C1 segment of cervical spinal cord (tissue), 14 donors: ENCODE measurements around the gene TMEM245.

ENCODE experiments used
- DNase-seq, 14 donors: peaks; one replicate each; lab custom pipeline; 2025; lab: John Stamatoyannopoulos, UW

The TMEM245 gene

DNA sequence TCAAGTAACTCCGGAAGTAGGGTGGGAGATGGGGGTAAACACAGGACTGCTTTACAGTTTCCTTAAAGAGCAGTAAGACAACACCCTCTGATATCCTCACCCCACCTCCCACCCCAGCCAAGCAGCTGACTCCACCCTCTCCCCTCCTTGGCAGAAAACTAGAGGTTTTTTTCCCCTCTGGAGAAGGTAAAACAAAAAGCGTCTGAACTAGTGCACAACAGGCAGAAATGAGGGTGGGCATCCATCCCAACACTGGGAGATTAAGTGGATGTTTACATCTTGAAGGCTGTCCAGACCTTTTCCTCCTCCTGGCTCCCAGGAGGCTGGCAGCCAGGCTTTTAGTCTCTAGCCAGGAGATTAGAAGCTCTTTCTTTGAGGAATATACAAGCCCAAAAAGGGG is 92.6 kb downstream of the TMEM245 start:
- DNase-seq, result no peak

DNA sequence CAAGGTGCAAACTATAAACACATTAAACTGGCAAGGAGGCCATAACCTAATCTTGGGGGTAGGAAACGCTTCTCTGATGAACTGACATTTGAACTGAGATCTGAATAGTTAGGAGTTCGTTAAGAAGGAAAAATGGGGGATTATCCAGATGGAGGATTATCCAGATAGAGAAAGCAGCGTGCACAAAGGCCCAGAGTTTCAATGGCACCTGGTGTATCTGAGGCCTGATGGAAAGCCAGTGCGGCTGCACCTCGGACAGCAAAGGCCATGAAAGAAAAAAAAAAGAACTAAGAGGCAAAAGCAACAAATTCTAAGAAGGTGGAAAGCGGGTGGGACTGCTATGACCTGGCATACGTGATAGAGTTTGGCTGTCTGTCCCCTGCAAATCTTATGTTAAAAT is 93.4 kb downstream of the TMEM245 start:
- DNase-seq, result no peak

GRCh38 chr9:109022873-109023272 is 96.9 kb downstream of the TMEM245 start:
- no peak for DNase-seq

DNA sequence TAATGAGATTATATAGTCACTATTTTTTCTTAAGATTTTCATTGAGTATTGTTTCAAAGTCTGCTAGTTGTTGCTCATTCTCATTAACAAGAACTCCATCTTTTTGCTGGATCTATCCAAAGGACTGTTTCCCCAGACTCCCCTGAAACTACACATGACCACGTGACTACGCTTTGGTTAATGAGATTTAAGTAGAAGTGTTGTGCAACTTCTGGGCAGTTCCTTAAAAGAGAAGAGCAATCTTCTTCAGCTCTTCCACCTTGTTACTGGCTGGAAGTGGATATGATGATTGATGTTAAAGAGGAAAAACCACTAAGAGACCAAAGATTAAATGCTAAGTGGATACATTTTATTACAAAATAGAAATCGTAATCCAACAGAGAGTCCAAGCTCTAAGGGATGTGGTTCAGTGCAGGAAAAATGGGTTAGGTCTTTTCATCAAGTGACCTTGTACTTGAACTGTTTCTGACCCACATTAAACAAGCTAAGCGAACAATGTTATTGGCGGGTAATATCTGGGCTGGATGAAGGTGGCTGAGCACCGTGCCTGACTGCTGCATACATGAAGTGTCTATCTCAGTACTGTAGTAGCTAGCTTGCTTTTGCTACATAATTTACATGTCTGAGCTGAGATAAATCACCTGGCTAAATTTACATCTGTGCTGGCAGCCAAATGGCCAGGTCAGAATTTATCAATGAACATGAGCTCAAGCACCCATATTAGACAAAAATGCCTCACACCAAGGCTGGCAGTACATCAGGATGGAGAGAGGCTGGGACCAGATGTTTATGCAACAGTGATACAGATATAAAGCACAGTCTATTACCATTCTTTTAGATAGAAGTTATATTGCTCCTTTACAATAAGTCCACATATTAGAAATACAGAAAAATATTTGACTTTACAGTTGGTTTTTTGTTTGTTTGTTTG is 98.9 kb downstream of the TMEM245 start:
- no peak for DNase-seq

DNA sequence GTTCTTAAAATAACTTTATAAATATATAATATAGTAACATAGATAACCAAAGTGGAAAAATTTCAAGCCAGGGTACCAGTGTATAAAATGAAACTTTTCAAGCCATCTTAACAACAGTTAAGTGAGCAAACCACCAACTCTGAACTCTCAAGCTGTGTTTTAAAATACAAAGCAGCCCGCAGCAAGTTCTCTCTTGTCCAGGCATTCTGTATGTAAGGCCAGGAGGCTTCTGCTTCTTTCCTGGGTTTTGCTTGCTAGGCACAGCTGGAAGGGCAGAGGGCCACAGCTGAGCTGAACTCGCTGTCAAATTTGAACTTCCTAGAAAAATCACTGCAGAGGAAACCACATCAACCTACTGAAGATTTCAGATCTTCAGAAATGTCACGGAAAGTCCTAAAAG is 99.6 kb downstream of the TMEM245 start:
- no peak for DNase-seq

GRCh38 chr9:109019420-109019819 is 100.3 kb downstream of the TMEM245 start:
- DNase-seq, result no peak

- no peak for DNase-seq
Observed at GRCh38 chr9:109017493-109017892, 102.3 kb downstream of the TMEM245 start.

DNA sequence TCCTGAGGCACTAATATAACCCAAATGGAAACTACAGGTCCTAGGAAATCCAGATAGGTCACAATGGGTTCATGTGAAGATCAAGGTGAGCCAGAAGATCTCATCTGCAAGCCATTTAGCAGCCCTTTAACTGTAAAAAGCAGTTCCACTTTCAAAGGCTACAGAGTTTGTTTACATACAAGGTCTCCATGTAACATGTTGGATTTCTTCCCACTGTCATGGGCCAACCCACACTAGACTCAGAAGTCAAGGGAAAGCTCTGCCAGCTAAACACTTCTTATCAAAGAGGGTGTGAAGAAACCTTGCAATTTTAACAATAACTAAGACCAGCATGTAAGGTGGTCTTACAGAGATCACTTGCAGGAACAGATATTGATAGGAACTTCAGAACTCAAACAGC is 102.7 kb downstream of the TMEM245 start:
- DNase-seq, result no peak

- DNase-seq, result no peak
Observed at GRCh38 chr9:109016132-109016531, 103.6 kb downstream of the TMEM245 start.

DNA sequence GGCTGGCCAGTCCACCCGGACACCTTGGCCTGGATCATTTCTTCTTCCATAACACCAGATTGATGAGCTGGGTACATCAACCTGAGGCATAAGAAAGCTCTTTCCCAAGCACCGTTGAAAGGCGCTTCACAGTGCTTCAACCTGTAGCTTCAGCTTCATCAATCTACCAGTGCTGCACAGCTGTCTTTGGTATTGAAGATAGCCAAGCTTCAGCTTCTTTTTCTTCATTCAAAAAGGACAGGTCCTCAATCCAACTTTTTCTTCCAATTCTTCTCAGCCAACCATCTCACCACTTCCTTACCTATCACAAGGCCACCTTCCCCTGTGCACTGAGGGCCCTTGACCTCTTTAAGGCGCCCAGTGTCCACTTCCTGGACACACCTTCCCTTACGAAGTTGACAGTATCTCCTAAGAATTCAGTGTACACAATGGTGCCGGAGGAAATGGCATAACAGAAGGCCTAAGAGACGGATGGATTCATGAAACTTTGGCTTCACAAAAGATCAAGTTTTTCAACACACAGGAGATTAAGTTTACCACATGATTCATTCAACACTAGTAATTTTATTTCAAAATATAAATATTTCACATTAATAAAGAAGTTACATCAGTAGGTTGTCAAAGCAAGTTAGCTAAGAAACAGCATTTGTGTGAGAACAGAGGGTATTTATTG is 105.0 kb downstream of the TMEM245 start:
- DNase-seq, result no peak

DNA sequence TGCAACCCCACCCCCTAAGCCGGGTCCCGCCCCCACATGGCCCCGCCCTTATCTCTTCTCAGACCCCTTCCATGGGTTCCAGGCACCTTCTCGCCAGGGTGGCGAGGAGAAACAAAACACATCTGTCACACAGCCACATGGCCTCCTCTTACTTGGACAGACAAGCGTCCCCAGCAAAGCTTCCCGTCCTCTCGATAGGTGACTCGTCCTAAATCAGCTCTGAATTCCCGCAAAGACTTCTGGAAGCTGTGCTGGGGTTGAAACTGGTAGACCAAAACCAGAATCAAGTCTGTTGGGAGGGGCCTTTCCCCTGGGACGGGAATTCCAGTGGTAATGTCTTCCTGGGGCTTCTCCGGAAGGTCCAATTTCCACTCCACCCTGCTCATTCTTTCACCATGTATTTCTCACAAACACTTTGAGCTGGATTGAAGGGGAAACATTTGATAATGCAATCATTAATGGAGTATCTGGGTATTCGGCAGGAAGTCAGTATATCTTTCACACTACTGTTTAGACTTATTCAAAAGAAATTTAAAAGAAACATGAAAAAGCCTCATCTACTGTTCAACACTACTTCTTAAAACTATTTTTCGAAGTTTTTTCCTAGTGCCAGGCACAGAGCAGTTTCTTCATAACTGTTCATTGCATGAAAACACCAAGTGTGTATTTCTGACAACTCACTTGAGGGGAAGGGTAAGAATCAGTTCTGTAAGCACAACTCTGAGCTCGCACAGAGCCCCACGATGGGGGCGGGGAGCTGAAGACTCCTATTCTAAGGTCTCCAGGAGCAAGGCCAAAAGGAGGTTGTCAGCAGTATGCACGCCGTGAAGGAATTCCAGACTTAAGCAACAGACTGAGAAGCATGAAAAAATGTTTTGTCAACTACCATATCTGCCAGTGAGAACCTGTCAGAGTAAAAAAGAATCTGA is 105.8 kb downstream of the TMEM245 start:
- DNase-seq, result peak in 3 of 14 donors; percentile 1 to 20 (median 6)

- DNase-seq, result peak in 13 of 14 donors; percentile 58 to 90 (median 85)
Observed at GRCh38 chr9:109012876-109013678, 106.7 kb downstream of the TMEM245 start, which contains the start of gene CTNNAL1. Gene CTNNAL1 (minus strand): TSS chr9:109013499. CDS start chr9:109013442, 57 bp downstream.

DNA sequence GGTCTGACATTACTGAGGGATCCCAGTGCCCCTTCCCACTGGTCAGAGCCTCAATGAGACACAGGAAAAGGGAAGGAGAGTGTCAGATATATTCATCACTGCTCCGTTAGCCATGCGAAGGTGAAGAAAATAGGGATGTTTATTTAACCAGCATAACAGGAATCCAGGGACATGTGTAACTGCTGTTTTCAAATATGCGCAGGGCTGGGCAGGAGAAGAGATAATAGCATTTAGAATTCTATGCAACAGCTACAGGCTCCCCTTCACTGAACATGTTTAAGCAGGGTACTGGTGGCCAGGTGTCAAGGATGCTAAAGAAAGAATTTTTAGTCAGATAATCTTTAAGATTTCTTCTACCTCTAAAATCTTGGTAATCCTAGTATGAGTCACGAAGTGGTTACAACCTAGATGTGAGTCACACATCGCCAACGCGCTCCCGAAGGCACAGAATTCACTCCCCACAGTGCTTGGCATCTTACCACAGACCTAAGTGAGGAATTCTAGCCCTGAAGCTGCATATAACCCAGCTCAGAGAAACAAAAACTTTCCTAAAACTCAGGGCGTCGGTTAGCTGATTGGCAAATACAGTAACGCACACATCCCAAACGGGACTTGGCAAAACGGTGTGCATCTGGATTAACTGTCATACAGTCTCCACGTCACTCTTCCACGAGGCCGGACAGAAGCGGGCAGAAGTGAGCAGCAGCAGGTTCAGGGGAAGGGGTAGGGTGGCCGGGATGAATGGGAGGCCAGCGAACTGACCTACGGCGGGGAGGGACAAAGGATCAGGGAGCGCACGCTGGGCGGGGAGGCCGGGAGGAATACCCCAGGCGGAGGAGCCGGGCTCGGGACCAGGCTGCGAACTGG is 107.5 kb downstream of the TMEM245 start:
- peak in 8 of 14 donors; percentile 9 to 39 (median 16) for DNase-seq

GRCh38 chr9:109011231-109011671 is 108.5 kb downstream of the TMEM245 start:
- no peak for DNase-seq

DNA sequence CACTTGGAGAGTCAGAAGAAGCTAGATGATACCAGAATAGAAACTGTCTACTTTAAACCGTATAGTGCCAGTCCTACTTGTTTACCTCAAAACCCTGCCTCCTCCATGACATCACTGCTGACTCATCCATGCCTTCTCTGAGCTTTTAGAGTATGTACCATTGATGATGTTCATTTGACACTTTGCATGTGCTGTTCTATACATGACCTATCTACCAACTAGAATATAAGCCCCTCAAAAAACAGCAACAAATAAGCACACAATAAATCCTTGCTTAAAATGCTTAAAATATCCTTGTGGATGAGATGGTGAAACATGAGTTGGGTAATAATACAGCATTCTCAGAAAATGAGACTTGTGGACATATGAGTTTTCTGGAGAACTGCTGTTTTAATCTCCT is 109.0 kb downstream of the TMEM245 start:
- no peak for DNase-seq

DNA sequence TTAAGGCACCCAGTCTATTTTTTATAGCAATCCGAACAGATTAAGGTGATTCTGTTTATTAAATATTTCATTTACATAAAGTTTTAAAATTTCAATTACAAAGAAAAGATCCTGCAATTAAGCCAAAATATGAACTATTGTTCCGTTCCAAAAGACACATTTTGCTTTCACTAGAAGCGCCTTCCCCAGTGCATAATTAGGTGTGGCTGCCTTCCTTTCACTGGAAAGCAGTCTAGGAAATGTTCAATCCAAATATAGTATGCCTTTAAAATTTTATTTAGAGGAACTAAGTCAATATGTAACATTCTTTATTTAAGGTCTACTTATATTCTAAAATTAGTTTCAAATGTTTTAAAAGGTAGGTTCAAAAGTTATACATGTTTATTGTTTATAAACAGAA is 114.1 kb downstream of the TMEM245 start:
- DNase-seq, result no peak

DNA sequence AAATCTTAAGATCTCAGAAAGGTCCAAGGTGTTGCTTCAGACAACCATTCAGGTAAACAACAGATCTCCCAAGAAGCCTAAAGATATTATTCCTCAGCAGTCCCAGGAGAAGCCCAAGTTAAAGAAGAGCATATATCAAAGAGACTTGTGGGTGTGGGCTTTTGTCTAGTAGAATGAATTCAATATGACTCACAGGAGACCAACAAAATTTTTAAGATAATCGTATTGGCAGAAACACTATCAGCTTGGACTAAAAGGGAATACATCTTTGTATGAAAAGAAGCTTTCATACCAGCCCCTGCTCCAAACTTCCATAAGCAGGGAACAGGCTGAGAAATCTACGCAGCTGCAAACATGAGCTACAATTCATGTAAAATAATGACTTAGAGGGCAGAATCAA is 116.6 kb downstream of the TMEM245 start:
- no peak for DNase-seq

DNA sequence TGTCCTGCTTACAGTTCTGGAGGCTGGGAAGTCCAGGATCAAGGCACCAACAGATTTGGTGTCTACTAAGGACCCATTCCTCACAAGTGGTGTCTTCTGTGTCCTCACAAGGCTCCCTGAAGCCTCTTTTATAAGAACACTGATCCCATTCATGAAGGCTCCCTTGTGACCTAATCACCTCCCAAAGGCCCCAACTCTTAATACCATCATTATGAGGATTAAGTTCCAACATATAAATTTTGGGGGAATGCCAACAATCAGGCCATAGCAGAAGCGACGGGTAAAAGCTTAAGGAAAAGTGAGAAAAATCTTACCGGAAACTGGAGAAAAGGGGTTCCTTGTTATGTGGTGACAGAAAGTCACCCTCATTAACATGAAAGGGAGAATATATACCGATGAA is 117.6 kb downstream of the TMEM245 start:
- DNase-seq, result no peak

- no peak for DNase-seq
Observed at GRCh38 chr9:109001275-109001676, 118.5 kb downstream of the TMEM245 start.

GRCh38 chr9:108997112-108997511 is 122.6 kb downstream of the TMEM245 start:
- DNase-seq, result no peak
